Astrocyte (in vitro differentiated cells and primary cell): ENCODE results near the gene ADGRA1. TPM values are rescaled to one million over a fixed set of nuclear protein-coding genes. Genes with fewer than 3 reads are reported as not detected.

Experiments used
- DNase-seq: peaks from one replicate; pipeline ENCODE4 v3.0.0-alpha.2; 2010; ENCODE audit warnings: low read depth
- FAIRE-seq: peaks from 2 replicates; lab custom pipeline; 2011; peaks lifted over from hg19 to GRCh38; lab: Jason Lieb, UNC
- H2AFZ ChIP-seq: 2 replicates; pipeline ENCODE4 v1.6.0; 2012; ENCODE audit warnings: low read depth, low read length, inconsistent platforms
- H3K27ac ChIP-seq: 2 replicates; pipeline ENCODE4 v1.5.1; 2011; ENCODE audit warnings: low read depth, low read length, inconsistent platforms
- H3K27me3 ChIP-seq: 2 replicates; pipeline ENCODE4 v1.6.0; 2011; ENCODE audit warnings: low read length, inconsistent platforms; ENCODE audit not compliant: insufficient read depth
- H3K36me3 ChIP-seq: 2 replicates; pipeline ENCODE4 v1.5.1; 2011; ENCODE audit warnings: low read length, inconsistent platforms; ENCODE audit not compliant: insufficient read depth
- H3K4me1 ChIP-seq: 2 replicates; pipeline ENCODE4 v1.5.1; 2011; ENCODE audit warnings: low read length, inconsistent platforms; ENCODE audit not compliant: insufficient read depth
- H3K4me2 ChIP-seq: 2 replicates; pipeline ENCODE4 v1.6.0; 2012; ENCODE audit warnings: low read length, inconsistent platforms
- H3K4me3 ChIP-seq: 2 replicates; pipeline ENCODE4 v1.5.1; 2011; ENCODE audit warnings: low read depth, mild to moderate bottlenecking, low read length, inconsistent platforms; ENCODE audit not compliant: insufficient read depth
- H3K79me2 ChIP-seq: 2 replicates; pipeline ENCODE4 v1.6.0; 2012; ENCODE audit warnings: mild to moderate bottlenecking, low read length, inconsistent platforms; ENCODE audit not compliant: insufficient read depth
- H3K9ac ChIP-seq: 2 replicates; pipeline ENCODE4 v1.6.0; 2012; ENCODE audit warnings: mild to moderate bottlenecking, low read length, inconsistent platforms
- H3K9me3 ChIP-seq: 2 replicates; pipeline ENCODE4 v1.5.1; 2012; ENCODE audit warnings: low read depth, mild to moderate bottlenecking, low read length, inconsistent platforms; ENCODE audit not compliant: insufficient read depth
- H4K20me1 ChIP-seq: 2 replicates; pipeline ENCODE4 v1.6.0; 2012; ENCODE audit warnings: low read length, inconsistent platforms; ENCODE audit not compliant: insufficient read depth
- H3K27ac Mint-ChIP-seq: one replicate; pipeline ENCODE4 v1.8.0; 2021; ENCODE audit warnings: mild to moderate bottlenecking, mixed read lengths; ENCODE audit not compliant: unreplicated experiment
- H3K27me3 Mint-ChIP-seq: one replicate; pipeline ENCODE4 v1.8.0; 2021; ENCODE audit warnings: low read depth, mixed read lengths; ENCODE audit not compliant: unreplicated experiment
- H3K36me3 Mint-ChIP-seq: one replicate; pipeline ENCODE4 v1.8.0; 2021; ENCODE audit warnings: low read depth, mixed read lengths; ENCODE audit not compliant: unreplicated experiment
- H3K4me1 Mint-ChIP-seq: one replicate; pipeline ENCODE4 v1.8.0; 2021; ENCODE audit warnings: low read depth, mixed read lengths; ENCODE audit not compliant: unreplicated experiment
- H3K4me3 Mint-ChIP-seq: one replicate; pipeline ENCODE4 v1.8.0; 2021; ENCODE audit warnings: mild to moderate bottlenecking, moderate library complexity, mixed read lengths; ENCODE audit not compliant: unreplicated experiment
- H3K9me3 Mint-ChIP-seq: one replicate; pipeline ENCODE4 v1.8.0; 2021; ENCODE audit warnings: mild to moderate bottlenecking, mixed read lengths; ENCODE audit not compliant: unreplicated experiment
- EZH2 ChIP-seq: IDR thresholded peaks from 2 replicates; pipeline ENCODE4 v1.6.1; 2012; ENCODE audit warnings: mild to moderate bottlenecking, low read length, inconsistent platforms; ENCODE audit not compliant: insufficient read depth
- total RNA-seq: library from RNA; stranded (reverse); gene quantifications from 2 replicates; pipeline ENCODE4 v1.2.1, GENCODE V29; 2021
- TF ChIP-seq, protein P1 (sequence below): IDR thresholded peaks from 2 replicates; pipeline ENCODE4 v1.5.1; 2011; ENCODE audit warnings: low read depth, mild to moderate bottlenecking, inconsistent platforms, low read length, moderate library complexity; ENCODE audit not compliant: insufficient read depth

ADGRA1 gene
- total RNA-seq, 1 donor from 2014 or later, result not detected

DNA sequence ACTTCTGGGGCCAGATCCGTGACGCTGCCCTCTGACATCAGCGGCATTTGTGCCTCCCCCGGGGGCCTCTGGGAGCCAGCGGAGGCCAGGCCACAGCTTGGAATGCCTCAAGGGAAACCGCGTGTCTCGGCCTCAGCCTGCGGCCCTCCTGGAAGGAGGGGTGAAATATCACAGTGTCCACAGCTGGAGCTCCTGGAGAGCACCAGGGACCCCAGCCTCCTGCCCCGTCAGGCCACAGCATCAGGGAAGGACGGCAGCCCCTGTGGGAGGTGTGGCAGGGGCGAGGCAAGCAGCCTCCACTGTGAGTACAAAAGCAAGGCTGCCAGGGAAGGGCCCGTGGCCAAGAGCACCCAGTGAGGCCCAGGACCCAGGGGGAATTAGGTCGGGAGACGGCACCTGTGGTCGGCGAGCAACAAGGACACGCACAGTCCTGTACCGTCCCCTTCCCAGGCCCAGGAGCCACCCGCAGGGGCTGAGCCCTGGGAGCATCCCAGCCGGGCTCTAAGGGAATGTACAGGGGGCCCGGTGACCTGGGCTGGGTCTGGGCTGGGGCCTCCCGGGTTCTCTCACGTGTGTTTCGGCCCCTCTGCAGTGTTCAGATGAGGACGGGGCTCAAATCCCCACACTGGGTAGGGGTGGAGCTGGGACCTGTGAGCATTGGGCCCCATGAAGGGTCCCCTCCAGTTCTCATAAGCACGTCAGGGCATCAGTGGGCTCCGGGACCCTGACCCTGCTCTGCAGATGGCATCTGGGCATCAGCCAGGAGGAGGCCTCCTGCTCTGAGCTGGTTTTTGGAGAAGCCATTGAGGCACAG is 53.6 kb downstream of the ADGRA1 start:
- H3K9me3 Mint-ChIP-seq, result no peaks in the 10 kb centered on the region
- no peaks in the 10 kb centered on the region for H3K36me3 ChIP-seq
- no peak overlapping the region for H3K27ac Mint-ChIP-seq
- H3K9ac ChIP-seq, result no peak overlapping the region
- H3K27me3 Mint-ChIP-seq, result peaks cover 3% of the 10 kb centered on the region
- no peaks in the 10 kb centered on the region for H3K9me3 ChIP-seq
- H3K36me3 Mint-ChIP-seq, result no peaks in the 10 kb centered on the region
- no peak overlapping the region for H3K4me3 ChIP-seq
- no peak for TF ChIP-seq EZH2
- TF ChIP-seq, protein P1, sequence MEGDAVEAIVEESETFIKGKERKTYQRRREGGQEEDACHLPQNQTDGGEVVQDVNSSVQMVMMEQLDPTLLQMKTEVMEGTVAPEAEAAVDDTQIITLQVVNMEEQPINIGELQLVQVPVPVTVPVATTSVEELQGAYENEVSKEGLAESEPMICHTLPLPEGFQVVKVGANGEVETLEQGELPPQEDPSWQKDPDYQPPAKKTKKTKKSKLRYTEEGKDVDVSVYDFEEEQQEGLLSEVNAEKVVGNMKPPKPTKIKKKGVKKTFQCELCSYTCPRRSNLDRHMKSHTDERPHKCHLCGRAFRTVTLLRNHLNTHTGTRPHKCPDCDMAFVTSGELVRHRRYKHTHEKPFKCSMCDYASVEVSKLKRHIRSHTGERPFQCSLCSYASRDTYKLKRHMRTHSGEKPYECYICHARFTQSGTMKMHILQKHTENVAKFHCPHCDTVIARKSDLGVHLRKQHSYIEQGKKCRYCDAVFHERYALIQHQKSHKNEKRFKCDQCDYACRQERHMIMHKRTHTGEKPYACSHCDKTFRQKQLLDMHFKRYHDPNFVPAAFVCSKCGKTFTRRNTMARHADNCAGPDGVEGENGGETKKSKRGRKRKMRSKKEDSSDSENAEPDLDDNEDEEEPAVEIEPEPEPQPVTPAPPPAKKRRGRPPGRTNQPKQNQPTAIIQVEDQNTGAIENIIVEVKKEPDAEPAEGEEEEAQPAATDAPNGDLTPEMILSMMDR, result no peak
- peaks cover 11% of the 10 kb centered on the region for H3K4me1 Mint-ChIP-seq
- H3K79me2 ChIP-seq, result no peaks in the 10 kb centered on the region
- H3K27ac ChIP-seq, result no peak overlapping the region
- no peak for DNase-seq
- H3K4me1 ChIP-seq, result no peaks in the 10 kb centered on the region
- H4K20me1 ChIP-seq, result no peaks in the 10 kb centered on the region
- no peak for FAIRE-seq
- H3K4me2 ChIP-seq, result no peak overlapping the region
- no peak overlapping the region for H2AFZ ChIP-seq
- no peak overlapping the region for H3K4me3 Mint-ChIP-seq
- H3K27me3 ChIP-seq, result no peaks in the 10 kb centered on the region

DNA sequence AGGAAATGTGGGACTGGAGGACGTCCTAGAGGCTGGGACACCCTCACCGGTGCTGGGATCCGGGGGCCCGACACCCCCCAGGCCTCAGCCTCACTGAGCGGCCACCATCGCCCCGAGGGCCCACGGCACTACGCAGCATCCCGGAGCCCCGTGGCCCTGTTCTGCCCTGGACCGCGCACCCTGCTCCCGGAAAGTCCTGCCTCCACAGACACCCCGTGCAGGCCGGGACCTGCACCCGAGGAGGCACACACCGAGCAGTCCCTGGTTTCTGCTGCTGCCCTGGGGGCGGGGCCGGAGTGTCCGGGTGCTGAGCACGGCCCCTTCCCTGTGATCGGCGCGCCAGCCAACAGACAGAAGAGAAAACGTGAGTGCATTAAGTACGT is 54.2 kb downstream of the ADGRA1 start:
- Histone ChIP-seq H3K9me3 (no peaks in the 10 kb centered on the region), H3K4me1 (no peaks in the 10 kb centered on the region), H3K4me2 (no peak overlapping the region), H2AFZ (no peak overlapping the region), H3K4me3 (no peak overlapping the region), H3K9ac (no peak overlapping the region), H3K79me2 (no peaks in the 10 kb centered on the region), H4K20me1 (no peaks in the 10 kb centered on the region), H3K27me3 (no peaks in the 10 kb centered on the region), H3K36me3 (no peaks in the 10 kb centered on the region), H3K27ac (no peak overlapping the region)
- Mint-ChIP-seq H3K4me1 (peaks cover 15% of the 10 kb centered on the region), H3K36me3 (no peaks in the 10 kb centered on the region), H3K27me3 (peaks cover 3% of the 10 kb centered on the region), H3K27ac (no peak overlapping the region), H3K4me3 (no peak overlapping the region), H3K9me3 (peaks cover 5% of the 10 kb centered on the region)
- DNase-seq (no peak), FAIRE-seq (no peak)
- TF ChIP-seq, protein P1, result no peak
- TF ChIP-seq EZH2, result no peak
